Hepatocyte (in vitro differentiated cells): Measurements from ENCODE around the gene CPN2. TPM values are rescaled to one million over a fixed set of nuclear protein-coding genes. Genes with fewer than 3 reads are reported as not detected.

Source experiments
- DNase-seq: peaks from one replicate; pipeline ENCODE4 v3.0.0-alpha.2; 2016; ENCODE audit warnings: low spot score
- H2AFZ ChIP-seq: fragments of 200-600 bp; sonication (generic); 2 replicates; pipeline ENCODE4 v1.6.0; 2016; ENCODE audit warnings: antibody characterized with exemption, mild to moderate bottlenecking
- H3K27ac ChIP-seq: fragments of 200-600 bp; sonication (generic); 2 replicates; pipeline ENCODE4 v1.5.1; 2016; ENCODE audit warnings: mild to moderate bottlenecking
- H3K27me3 ChIP-seq: fragments of 200-600 bp; sonication (generic); 2 replicates; pipeline ENCODE4 v1.6.1; 2016
- H3K36me3 ChIP-seq: fragments of 200-600 bp; sonication (generic); replicated peaks from 2 replicates; pipeline ENCODE4 v1.5.1; 2016; ENCODE audit warnings: low read depth; ENCODE audit not compliant: insufficient read depth
- H3K4me1 ChIP-seq: fragments of 200-600 bp; sonication (generic); 2 replicates; pipeline ENCODE4 v1.5.1; 2016; ENCODE audit warnings: mild to moderate bottlenecking, moderate library complexity; ENCODE audit not compliant: insufficient read depth
- H3K4me2 ChIP-seq: fragments of 200-600 bp; sonication (generic); 2 replicates; pipeline ENCODE4 v1.6.0; 2016
- H3K4me3 ChIP-seq: fragments of 200-600 bp; sonication (generic); 2 replicates; pipeline ENCODE4 v1.5.1; 2016; ENCODE audit warnings: mild to moderate bottlenecking
- H3K79me2 ChIP-seq: fragments of 200-600 bp; sonication (generic); 2 replicates; pipeline ENCODE4 v1.6.0; 2017; ENCODE audit warnings: mild to moderate bottlenecking
- H3K9me2 ChIP-seq: fragments of 200-600 bp; sonication (generic); replicated peaks from 2 replicates; pipeline ENCODE4 v1.6.0; 2017; ENCODE audit warnings: mild to moderate bottlenecking; ENCODE audit not compliant: insufficient read depth
- H3K9me3 ChIP-seq: fragments of 200-600 bp; sonication (generic); 2 replicates; pipeline ENCODE4 v1.5.1; 2016; ENCODE audit warnings: low read depth, mild to moderate bottlenecking
- H4K20me1 ChIP-seq: fragments of 200-600 bp; sonication (generic); 2 replicates; pipeline ENCODE4 v1.6.0; 2016; ENCODE audit warnings: mild to moderate bottlenecking; ENCODE audit not compliant: insufficient read depth, poor library complexity, severe bottlenecking
- CTCF ChIP-seq: fragments of 200-600 bp; sonication (generic); IDR thresholded peaks from 2 replicates; pipeline ENCODE4 v1.5.1; 2016; ENCODE audit warnings: antibody characterized with exemption, mild to moderate bottlenecking; ENCODE audit not compliant: poor library complexity
- EZH2 ChIP-seq: fragments of 200-600 bp; sonication (generic); IDR thresholded peaks from 2 replicates; pipeline ENCODE4 v1.6.1; 2016; ENCODE audit warnings: antibody characterized with exemption, mild to moderate bottlenecking, borderline replicate concordance
- EZH2phosphoT487 ChIP-seq: fragments of 200-600 bp; sonication (generic); IDR thresholded peaks from one replicate; pipeline ENCODE4 v1.6.1; 2018; ENCODE audit warnings: antibody characterized with exemption, mild to moderate bottlenecking, low read depth, moderate library complexity; ENCODE audit not compliant: unreplicated experiment, severe bottlenecking
- WGBS: methylation state at CpG from one replicate; pipeline ENCODE4 v1.1.6; 2016; ENCODE audit warnings: low lambda C conversion rate; ENCODE audit errors: missing lambda C conversion rate; 5-methylcytosine and 5-hydroxymethylcytosine counted together
- polyA plus RNA-seq: library from polyadenylated mRNA; unstranded; fragments of >200 nt; fragmentation: Nextera tagmentation; extraction: Ambion mirVana; gene quantifications from 2 replicates; pipeline ENCODE4 v1.2.1, GENCODE V29; 2016
- total RNA-seq: library from RNA; depleted of rRNA; stranded (reverse); fragments of >200 nt; gene quantifications from 2 replicates; pipeline ENCODE4 v1.2.3, GENCODE V29; 2014

Gene CPN2
- total and polyA plus RNA-seq, 2 experiments from 2014 or later, result 3.3 to 4.6 TPM

GRCh38 chr3:194386648-194387047 lies 35.5 kb upstream of the CPN2 start:
- H3K4me2 ChIP-seq, result no peak overlapping the region
- H3K36me3 ChIP-seq, result no peaks in the 10 kb centered on the region
- no peak for DNase-seq
- TF ChIP-seq EZH2phosphoT487 (no peak), EZH2 (no peak), CTCF (no peak)
- H3K4me3 ChIP-seq, result no peak overlapping the region
- H3K9me3 ChIP-seq, result no peaks in the 10 kb centered on the region
- H4K20me1 ChIP-seq, result no peaks in the 10 kb centered on the region
- H3K79me2 ChIP-seq, result no peaks in the 10 kb centered on the region
- H2AFZ ChIP-seq, result no peak overlapping the region
- 58% methylated on average over 7 of the region's 7 CpGs for WGBS
- no peaks in the 10 kb centered on the region for H3K4me1 ChIP-seq
- H3K27ac ChIP-seq, result no peak overlapping the region
- H3K9me2 ChIP-seq, result no peaks in the 10 kb centered on the region
- no peaks in the 10 kb centered on the region for H3K27me3 ChIP-seq

- H3K27me3 ChIP-seq, result no peaks in the 10 kb centered on the region
- no peak overlapping the region for H3K4me2 ChIP-seq
- H3K36me3 ChIP-seq, result no peaks in the 10 kb centered on the region
- no peak overlapping the region for H2AFZ ChIP-seq
- no peaks in the 10 kb centered on the region for H3K9me2 ChIP-seq
- no peaks in the 10 kb centered on the region for H3K9me3 ChIP-seq
- 60% methylated on average over 15 of the region's 15 CpGs for WGBS
- H3K79me2 ChIP-seq, result no peaks in the 10 kb centered on the region
- no peaks in the 10 kb centered on the region for H3K4me1 ChIP-seq
- no peaks in the 10 kb centered on the region for H4K20me1 ChIP-seq
- no peak overlapping the region for H3K27ac ChIP-seq
- DNase-seq, result no peak
- H3K4me3 ChIP-seq, result no peak overlapping the region
- no peak for TF ChIP-seq EZH2
- no peak for TF ChIP-seq EZH2phosphoT487
- TF ChIP-seq CTCF, result no peak
Measured at GRCh38 chr3:194386066-194386465, 34.9 kb upstream of the CPN2 start.

GRCh38 chr3:194384569-194385001 lies 33.5 kb upstream of the CPN2 start:
- no peaks in the 10 kb centered on the region for H4K20me1 ChIP-seq
- no peak overlapping the region for H3K4me3 ChIP-seq
- 88% methylated on average over 12 of the region's 12 CpGs for WGBS
- no peaks in the 10 kb centered on the region for H3K9me2 ChIP-seq
- H3K9me3 ChIP-seq, result no peaks in the 10 kb centered on the region
- H3K4me1 ChIP-seq, result no peaks in the 10 kb centered on the region
- no peaks in the 10 kb centered on the region for H3K36me3 ChIP-seq
- no peaks in the 10 kb centered on the region for H3K27me3 ChIP-seq
- H3K79me2 ChIP-seq, result no peaks in the 10 kb centered on the region
- no peak overlapping the region for H2AFZ ChIP-seq
- no peak overlapping the region for H3K4me2 ChIP-seq
- TF ChIP-seq CTCF, result no peak
- no peak for TF ChIP-seq EZH2
- TF ChIP-seq EZH2phosphoT487, result no peak
- H3K27ac ChIP-seq, result no peak overlapping the region
- no peak for DNase-seq

- WGBS, result 88% methylated on average over 6 of the region's 6 CpGs
Measured at GRCh38 chr3:194384156-194384555, 33.0 kb upstream of the CPN2 start.

More at GRCh38 chr3:194384156-194384555, 33.0 kb upstream of the CPN2 start:
- no peaks in the 10 kb centered on the region for H3K9me2 ChIP-seq
- H3K9me3 ChIP-seq, result no peaks in the 10 kb centered on the region
- no peaks in the 10 kb centered on the region for H3K4me1 ChIP-seq
- H3K27ac ChIP-seq, result no peak overlapping the region
- no peaks in the 10 kb centered on the region for H3K36me3 ChIP-seq
- no peak for DNase-seq
- H3K4me2 ChIP-seq, result no peak overlapping the region
- no peaks in the 10 kb centered on the region for H3K27me3 ChIP-seq
- no peak overlapping the region for H3K4me3 ChIP-seq
- H3K79me2 ChIP-seq, result no peaks in the 10 kb centered on the region
- no peak for TF ChIP-seq EZH2
- no peak for TF ChIP-seq EZH2phosphoT487
- no peak for TF ChIP-seq CTCF
- no peak overlapping the region for H2AFZ ChIP-seq
- H4K20me1 ChIP-seq, result no peaks in the 10 kb centered on the region
